OCI-LY7 (cell line): Measurements from ENCODE around the gene TMEM258.

Experiments
- EZH2phosphoT487 ChIP-seq: fragments of 200-600 bp; sonication (generic); IDR thresholded peaks from 2 replicates; pipeline ENCODE4 v1.6.1; 2018; ENCODE audit warnings: low read depth, borderline replicate concordance, mild to moderate bottlenecking, mixed run types, antibody characterized with exemption, low read length, moderate library complexity, mixed read lengths
- TF ChIP-seq, protein P1 (sequence below): fragments of 200-600 bp; sonication (generic); conservative IDR thresholded peaks from 2 replicates; pipeline ENCODE4 v1.5.1; 2014; ENCODE audit warnings: mild to moderate bottlenecking, antibody characterized with exemption, low read length, moderate library complexity, mixed read lengths

DNA sequence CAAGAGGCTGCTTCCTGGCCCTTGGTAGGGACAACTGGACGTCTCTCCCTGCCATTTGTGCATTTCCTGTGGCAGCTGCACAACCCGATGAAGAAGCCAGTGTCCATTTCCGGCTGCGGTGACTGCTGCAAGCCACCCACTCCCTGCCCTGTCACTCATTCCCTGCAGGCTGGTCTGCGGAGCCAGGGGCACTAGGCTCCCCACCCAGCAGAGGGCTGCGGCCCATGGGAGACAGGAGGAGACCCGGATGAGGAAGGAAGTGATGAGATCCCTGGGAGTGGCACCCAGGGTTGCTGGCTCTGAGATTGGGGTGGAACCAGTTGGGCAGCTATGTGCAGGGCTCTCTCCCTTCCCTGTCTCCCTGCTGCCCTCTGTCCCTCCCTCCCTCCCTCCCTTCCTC, 50.0 kb downstream of the TMEM258 start:
- TF ChIP-seq, protein P1, sequence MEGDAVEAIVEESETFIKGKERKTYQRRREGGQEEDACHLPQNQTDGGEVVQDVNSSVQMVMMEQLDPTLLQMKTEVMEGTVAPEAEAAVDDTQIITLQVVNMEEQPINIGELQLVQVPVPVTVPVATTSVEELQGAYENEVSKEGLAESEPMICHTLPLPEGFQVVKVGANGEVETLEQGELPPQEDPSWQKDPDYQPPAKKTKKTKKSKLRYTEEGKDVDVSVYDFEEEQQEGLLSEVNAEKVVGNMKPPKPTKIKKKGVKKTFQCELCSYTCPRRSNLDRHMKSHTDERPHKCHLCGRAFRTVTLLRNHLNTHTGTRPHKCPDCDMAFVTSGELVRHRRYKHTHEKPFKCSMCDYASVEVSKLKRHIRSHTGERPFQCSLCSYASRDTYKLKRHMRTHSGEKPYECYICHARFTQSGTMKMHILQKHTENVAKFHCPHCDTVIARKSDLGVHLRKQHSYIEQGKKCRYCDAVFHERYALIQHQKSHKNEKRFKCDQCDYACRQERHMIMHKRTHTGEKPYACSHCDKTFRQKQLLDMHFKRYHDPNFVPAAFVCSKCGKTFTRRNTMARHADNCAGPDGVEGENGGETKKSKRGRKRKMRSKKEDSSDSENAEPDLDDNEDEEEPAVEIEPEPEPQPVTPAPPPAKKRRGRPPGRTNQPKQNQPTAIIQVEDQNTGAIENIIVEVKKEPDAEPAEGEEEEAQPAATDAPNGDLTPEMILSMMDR: no peak
- TF ChIP-seq EZH2phosphoT487: no peak
